ENCODE data around the gene TAS2R9.
"Not testable (repeated sequence)": the region's sequence is repeated elsewhere in the genome, so short reads cannot be mapped to it uniquely, and the experiment has no call there.

TAS2R9 gene

GRCh38 chr12:10811883-10812536 lies 2.0 kb upstream of the TAS2R9 start:
- H3K36me3 ChIP-seq: no peaks in the 10 kb centered on the region
- no peak overlapping the region for H3K27ac ChIP-seq
- no peaks in the 10 kb centered on the region for H3K27me3 ChIP-seq
- H3K9me3 ChIP-seq: no peaks in the 10 kb centered on the region
- H3K4me1 ChIP-seq (ENCODE audit: control insufficient read depth in 1 of 2, insufficient read depth in 1 of 2, low read depth in 1 of 2, low read length in 1 of 2): no peaks in the 10 kb centered on the region
- no peak overlapping the region for H3K4me3 ChIP-seq (ENCODE audit: low read depth in 1 of 2, low read length in 1 of 2)
- TF ChIP-seq CTCF (IDR thresholded peaks at IDR 0.05): no peak

- Histone ChIP-seq H3K27ac (no peak within 1 kb of the TSS), H3K9me3 (no peaks in the 10 kb centered on the region), H3K36me3 (no peaks in the 10 kb centered on the region), H3K4me3 (ENCODE audit: low read depth in 1 of 2, low read length in 1 of 2) (no peak within 1 kb of the TSS), H3K27me3 (no peaks in the 10 kb centered on the region), H3K4me1 (ENCODE audit: control insufficient read depth in 1 of 2, insufficient read depth in 1 of 2, low read depth in 1 of 2, low read length in 1 of 2) (no peaks in the 10 kb centered on the region)
- no peak for TF ChIP-seq CTCF (IDR thresholded peaks at IDR 0.05)
Measured at GRCh38 chr12:10807186-10807585, 2.8 kb downstream of the TAS2R9 start, which contains the start of gene TAS2R8. TAS2R8 (minus strand) TSS chr12:10807286; CDS start chr12:10806980, 306 bp downstream.

GRCh38 chr12:10802587-10802986 lies 7.4 kb downstream of the TAS2R9 start, which contains the start of gene TAS2R7:
TAS2R7 (minus strand) TSS chr12:10802627; CDS start chr12:10802570, 57 bp downstream.
- Histone ChIP-seq H3K36me3 (no peaks in the 10 kb centered on the region), H3K27ac (no peak within 1 kb of the TSS), H3K4me3 (ENCODE audit: low read depth in 1 of 2, low read length in 1 of 2) (no peak within 1 kb of the TSS), H3K9me3 (no peaks in the 10 kb centered on the region), H3K4me1 (ENCODE audit: control insufficient read depth in 1 of 2, insufficient read depth in 1 of 2, low read depth in 1 of 2, low read length in 1 of 2) (no peaks in the 10 kb centered on the region), H3K27me3 (no peaks in the 10 kb centered on the region)
- no peak for TF ChIP-seq CTCF (IDR thresholded peaks at IDR 0.05)

- H3K4me1 ChIP-seq (ENCODE audit: control insufficient read depth in 1 of 2, insufficient read depth in 1 of 2, low read depth in 1 of 2, low read length in 1 of 2): no peaks in the 10 kb centered on the region
- H3K4me3 ChIP-seq (ENCODE audit: low read depth in 1 of 2, low read length in 1 of 2): no peak overlapping the region
- no peaks in the 10 kb centered on the region for H3K27me3 ChIP-seq
- no peak overlapping the region for H3K27ac ChIP-seq
- H3K9me3 ChIP-seq: no peaks in the 10 kb centered on the region
- no peaks in the 10 kb centered on the region for H3K36me3 ChIP-seq
- TF ChIP-seq CTCF (IDR thresholded peaks at IDR 0.05): no peak
Measured at GRCh38 chr12:10801741-10802140, 8.2 kb downstream of the TAS2R9 start.

GRCh38 chr12:10794222-10794621 lies 15.7 kb downstream of the TAS2R9 start:
- no peak for TF ChIP-seq CTCF (IDR thresholded peaks at IDR 0.05)
- no peak overlapping the region for H3K4me3 ChIP-seq (ENCODE audit: low read depth in 1 of 2, low read length in 1 of 2)
- no peaks in the 10 kb centered on the region for H3K27me3 ChIP-seq
- H3K27ac ChIP-seq: no peak overlapping the region
- no peaks in the 10 kb centered on the region for H3K9me3 ChIP-seq
- no peaks in the 10 kb centered on the region for H3K4me1 ChIP-seq (ENCODE audit: control insufficient read depth in 1 of 2, insufficient read depth in 1 of 2, low read depth in 1 of 2, low read length in 1 of 2)
- H3K36me3 ChIP-seq: no peaks in the 10 kb centered on the region

- not testable (repeated sequence) for H3K4me3 ChIP-seq (ENCODE audit: low read depth in 1 of 2, low read length in 1 of 2); H3K36me3 ChIP-seq; H3K27me3 ChIP-seq; H3K27ac ChIP-seq; H3K4me1 ChIP-seq (ENCODE audit: control insufficient read depth in 1 of 2, insufficient read depth in 1 of 2, low read depth in 1 of 2, low read length in 1 of 2); H3K9me3 ChIP-seq
Measured at GRCh38 chr12:10791769-10792168, 18.2 kb downstream of the TAS2R9 start.

All from neutrophil (primary cell).